H1 (cell line): ENCODE data around the gene VGLL2. TPM values are rescaled to one million over a fixed set of nuclear protein-coding genes. Genes with fewer than 3 reads are reported as not detected.

ENCODE experiments used
- SP1 ChIP-seq: IDR thresholded peaks from 2 replicates; pipeline ENCODE4 v1.6.1; 2011; ENCODE audit warnings: low read depth, low read length
- polyA plus RNA-seq, 7 experiments: library from polyadenylated mRNA; depleted of rRNA in 3 of 7; stranded (reverse) in 5 of 7; unstranded in 2 of 7; fragments of >200 nt in 5 of 7; fragments of 200-250 nt in 2 of 7; gene quantifications; 1 replicate in 5 of 7; 2 replicates in 1 of 7; 4 replicates in 1 of 7; pipeline versions ENCODE4 v1.2.1 to v1.2.3, GENCODE V29; 2011 to 2013; ENCODE audit warnings: missing spikeins in 2 of 7, mixed read lengths in 2 of 7
- total RNA-seq: library from RNA; stranded (reverse); fragmentation: NEBNext Ultra II Directional; extraction: Animal tissue kit (Norgen Biotek cat#: 25700); gene quantifications from 2 replicates; pipeline ENCODE4 v1.2.1, GENCODE V29; 2021
- TF ChIP-seq, protein P1 (sequence below): IDR thresholded peaks from 2 replicates; pipeline ENCODE4 v1.6.1; 2011; ENCODE audit warnings: low read depth, mild to moderate bottlenecking, low read length; ENCODE audit not compliant: insufficient read depth

The VGLL2 gene
- total and polyA plus RNA-seq, 2 of the 8 experiments (the other 6 are each of a cell fraction or from before 2014, with no cell fraction given), result not detected

DNA sequence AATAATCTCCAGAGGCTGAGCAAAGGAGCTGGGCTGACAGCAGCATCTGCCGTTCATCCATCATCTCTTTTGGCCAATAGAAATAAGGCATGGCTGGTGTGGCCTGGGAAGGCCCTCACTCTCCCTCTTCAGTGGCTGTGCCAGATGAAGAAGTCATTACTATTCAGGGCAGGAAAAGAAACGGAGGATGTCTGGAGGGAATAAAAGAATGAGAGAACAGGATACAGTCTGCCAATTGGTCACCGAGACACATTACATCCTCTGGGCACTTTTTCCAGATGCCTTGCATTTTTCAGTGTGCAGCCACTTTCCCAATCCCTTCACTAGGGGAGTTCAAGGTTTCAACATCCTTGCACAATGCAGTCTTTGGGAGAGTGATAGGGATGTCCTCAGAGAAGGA lies 32.2 kb upstream of the VGLL2 start (continued):
- TF ChIP-seq, protein P1, sequence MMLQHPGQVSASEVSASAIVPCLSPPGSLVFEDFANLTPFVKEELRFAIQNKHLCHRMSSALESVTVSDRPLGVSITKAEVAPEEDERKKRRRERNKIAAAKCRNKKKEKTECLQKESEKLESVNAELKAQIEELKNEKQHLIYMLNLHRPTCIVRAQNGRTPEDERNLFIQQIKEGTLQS, result no peak
- no peak for TF ChIP-seq SP1
